GM12891 (cell line): Measurements from ENCODE around the gene MYBPC2.

Experiments
- PAX5 ChIP-seq: IDR thresholded peaks from 2 replicates; pipeline ENCODE4 v1.6.1; 2011; ENCODE audit warnings: low read length, moderate library complexity, mild to moderate bottlenecking; ENCODE audit not compliant: insufficient read depth, severe bottlenecking
- POU2F2 ChIP-seq: IDR thresholded peaks from 2 replicates; pipeline ENCODE4 v1.6.1; 2011; ENCODE audit warnings: low read depth, mild to moderate bottlenecking, control low read depth, low read length, moderate library complexity
- SPI1 ChIP-seq: IDR thresholded peaks from 2 replicates; pipeline ENCODE4 v1.6.1; 2011; ENCODE audit warnings: low read depth, low read length, control low read depth
- TAF1 ChIP-seq: IDR thresholded peaks from 2 replicates; pipeline ENCODE4 v1.6.1; 2011; ENCODE audit warnings: low read depth, low read length, control low read depth

- TF ChIP-seq TAF1 (no peak), POU2F2 (no peak), PAX5 (no peak), SPI1 (no peak)
These were observed 45.2 kb downstream of the MYBPC2 start for GRCh38 chr19:50477751-50478515.
